AG09309 (cell line): ENCODE data around the gene NOXA1.

Experiments used
- DNase-seq: peaks from one replicate; pipeline ENCODE4 v3.0.0-alpha.2; 2010; ENCODE audit warnings: low read depth
- H3K4me3 ChIP-seq: 2 replicates; pipeline ENCODE4 v1.5.1; 2011; ENCODE audit warnings: mild to moderate bottlenecking, low read depth, low read length, moderate library complexity; ENCODE audit not compliant: control insufficient read depth
- TF ChIP-seq, protein P1 (sequence below): IDR thresholded peaks from 2 replicates; pipeline ENCODE4 v1.5.1; 2011; ENCODE audit warnings: mild to moderate bottlenecking, low read depth, low read length, inconsistent platforms; ENCODE audit not compliant: insufficient read depth, control insufficient read depth; ENCODE audit errors: missing control alignments

NOXA1 gene

DNA sequence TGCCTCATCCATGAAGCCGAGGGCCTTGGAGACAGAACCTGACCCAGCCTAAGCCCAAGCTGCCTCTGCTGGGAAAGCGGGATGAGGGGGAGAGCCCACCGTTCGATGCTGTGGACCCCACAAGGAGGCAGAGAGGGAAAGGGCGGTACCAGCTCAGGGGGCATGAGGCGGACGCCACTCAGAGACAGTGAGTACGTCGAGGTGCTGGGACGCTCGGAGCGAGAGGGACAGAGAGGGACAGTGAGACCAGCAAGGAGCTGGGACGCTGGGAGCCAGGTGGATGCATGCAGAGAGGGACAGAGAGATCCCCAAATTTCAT lies 33.8 kb upstream of the NOXA1 start:
- no peak for DNase-seq
- H3K4me3 ChIP-seq = no peak overlapping the region
- TF ChIP-seq, protein P1, sequence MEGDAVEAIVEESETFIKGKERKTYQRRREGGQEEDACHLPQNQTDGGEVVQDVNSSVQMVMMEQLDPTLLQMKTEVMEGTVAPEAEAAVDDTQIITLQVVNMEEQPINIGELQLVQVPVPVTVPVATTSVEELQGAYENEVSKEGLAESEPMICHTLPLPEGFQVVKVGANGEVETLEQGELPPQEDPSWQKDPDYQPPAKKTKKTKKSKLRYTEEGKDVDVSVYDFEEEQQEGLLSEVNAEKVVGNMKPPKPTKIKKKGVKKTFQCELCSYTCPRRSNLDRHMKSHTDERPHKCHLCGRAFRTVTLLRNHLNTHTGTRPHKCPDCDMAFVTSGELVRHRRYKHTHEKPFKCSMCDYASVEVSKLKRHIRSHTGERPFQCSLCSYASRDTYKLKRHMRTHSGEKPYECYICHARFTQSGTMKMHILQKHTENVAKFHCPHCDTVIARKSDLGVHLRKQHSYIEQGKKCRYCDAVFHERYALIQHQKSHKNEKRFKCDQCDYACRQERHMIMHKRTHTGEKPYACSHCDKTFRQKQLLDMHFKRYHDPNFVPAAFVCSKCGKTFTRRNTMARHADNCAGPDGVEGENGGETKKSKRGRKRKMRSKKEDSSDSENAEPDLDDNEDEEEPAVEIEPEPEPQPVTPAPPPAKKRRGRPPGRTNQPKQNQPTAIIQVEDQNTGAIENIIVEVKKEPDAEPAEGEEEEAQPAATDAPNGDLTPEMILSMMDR = no peak

DNA sequence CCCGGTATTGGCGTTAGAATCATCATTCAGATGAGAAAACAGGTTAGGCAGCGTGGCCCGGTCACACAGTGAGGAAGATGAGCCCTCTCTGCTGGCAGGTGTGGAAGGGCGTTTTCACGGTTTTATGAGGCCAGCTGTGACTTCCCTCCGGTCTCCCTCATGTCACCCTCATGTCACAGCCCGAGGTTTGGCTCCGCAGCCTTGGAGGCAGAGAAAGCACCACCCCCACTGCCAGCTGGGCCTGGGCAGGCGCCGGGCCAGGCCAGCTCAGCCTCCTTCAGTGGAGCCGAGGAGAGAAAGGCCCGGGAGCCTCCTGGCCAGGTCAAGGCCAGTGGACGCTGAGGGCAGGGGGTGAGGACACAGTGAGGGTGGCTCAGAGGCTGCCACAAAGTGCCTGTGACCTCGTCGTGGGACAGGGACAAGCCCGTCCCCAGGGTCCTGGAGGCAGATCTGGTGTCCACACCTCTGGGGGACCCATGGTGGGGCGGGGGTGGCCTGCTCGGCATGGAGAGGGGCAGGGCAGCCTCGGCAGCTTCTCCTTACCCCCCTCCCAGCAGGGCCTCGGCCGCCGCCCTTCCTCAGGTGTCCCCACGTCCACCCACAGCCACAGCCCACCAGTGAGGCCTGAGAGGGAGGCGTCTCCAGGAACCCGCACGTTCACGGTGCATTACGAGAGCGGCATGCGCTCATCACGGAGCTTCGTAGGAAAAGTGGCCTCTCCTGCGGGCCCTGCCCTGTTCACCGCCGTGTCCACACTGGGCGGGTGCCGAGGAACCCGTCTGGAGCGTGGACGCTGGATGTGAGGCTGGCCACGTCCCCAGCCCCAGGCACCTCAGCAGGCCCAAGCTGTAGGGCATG lies 32.4 kb upstream of the NOXA1 start:
- TF ChIP-seq, protein P1 = no peak
- no peak overlapping the region for H3K4me3 ChIP-seq
- no peak for DNase-seq

DNA sequence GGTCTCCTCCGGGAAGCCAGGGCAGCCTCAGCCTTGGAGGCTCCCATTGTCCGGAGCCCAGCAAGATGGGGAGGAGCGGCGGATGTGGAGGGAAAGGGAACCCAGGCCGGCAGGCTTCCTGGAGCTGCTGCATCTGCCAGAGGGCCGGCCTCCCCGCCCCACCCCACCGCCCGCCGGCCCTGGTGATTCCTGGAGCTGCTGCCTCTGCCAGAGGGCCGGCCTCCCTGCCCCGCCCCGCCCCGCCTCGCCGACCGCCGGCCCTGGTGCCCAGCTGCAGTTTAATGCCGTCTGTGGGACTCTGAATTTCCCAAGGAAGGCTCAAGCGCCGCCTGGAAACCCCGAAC lies 31.8 kb upstream of the NOXA1 start:
- TF ChIP-seq, protein P1 = no peak
- no peak overlapping the region for H3K4me3 ChIP-seq
- no peak for DNase-seq

DNA sequence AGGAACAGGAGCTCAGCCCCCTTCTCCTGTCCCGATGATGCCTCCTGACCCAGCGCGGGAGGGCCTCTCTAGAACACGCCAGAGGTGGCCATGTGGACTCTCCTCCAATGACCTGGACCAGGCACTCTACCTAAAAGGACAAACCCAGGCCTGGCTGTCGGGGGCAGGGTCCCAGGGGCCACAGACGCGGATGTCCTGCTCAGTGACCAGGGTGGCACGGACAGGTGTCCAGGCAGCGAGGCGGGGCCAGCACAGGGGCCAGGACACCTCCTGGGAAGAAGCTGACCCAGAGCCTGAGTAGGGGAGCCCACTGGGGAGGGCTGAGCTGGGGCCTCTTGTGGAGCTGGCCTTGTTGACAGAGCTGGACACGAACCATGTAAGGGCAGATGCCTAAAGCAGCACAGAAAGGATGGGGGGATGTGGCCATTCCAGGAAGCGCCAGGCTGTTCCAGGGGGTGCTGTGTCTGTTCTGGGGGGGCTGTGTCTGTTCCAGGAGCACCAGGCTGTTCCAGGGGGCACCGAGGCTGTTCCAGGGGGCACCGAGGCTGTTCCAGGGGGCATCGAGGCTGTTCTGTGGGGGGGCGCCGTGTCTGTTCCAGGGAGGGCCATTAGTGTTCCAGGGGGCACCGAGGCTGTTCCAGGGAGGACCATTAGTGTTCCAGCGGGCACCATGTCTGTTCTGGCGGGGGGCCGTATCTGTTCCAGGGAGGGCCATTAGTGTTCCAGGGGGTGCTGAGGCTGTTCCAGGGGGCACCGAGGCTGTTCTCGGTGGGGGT lies 30.8 kb upstream of the NOXA1 start:
- no peak for DNase-seq
- TF ChIP-seq, protein P1 = no peak
- H3K4me3 ChIP-seq = no peak overlapping the region

DNA sequence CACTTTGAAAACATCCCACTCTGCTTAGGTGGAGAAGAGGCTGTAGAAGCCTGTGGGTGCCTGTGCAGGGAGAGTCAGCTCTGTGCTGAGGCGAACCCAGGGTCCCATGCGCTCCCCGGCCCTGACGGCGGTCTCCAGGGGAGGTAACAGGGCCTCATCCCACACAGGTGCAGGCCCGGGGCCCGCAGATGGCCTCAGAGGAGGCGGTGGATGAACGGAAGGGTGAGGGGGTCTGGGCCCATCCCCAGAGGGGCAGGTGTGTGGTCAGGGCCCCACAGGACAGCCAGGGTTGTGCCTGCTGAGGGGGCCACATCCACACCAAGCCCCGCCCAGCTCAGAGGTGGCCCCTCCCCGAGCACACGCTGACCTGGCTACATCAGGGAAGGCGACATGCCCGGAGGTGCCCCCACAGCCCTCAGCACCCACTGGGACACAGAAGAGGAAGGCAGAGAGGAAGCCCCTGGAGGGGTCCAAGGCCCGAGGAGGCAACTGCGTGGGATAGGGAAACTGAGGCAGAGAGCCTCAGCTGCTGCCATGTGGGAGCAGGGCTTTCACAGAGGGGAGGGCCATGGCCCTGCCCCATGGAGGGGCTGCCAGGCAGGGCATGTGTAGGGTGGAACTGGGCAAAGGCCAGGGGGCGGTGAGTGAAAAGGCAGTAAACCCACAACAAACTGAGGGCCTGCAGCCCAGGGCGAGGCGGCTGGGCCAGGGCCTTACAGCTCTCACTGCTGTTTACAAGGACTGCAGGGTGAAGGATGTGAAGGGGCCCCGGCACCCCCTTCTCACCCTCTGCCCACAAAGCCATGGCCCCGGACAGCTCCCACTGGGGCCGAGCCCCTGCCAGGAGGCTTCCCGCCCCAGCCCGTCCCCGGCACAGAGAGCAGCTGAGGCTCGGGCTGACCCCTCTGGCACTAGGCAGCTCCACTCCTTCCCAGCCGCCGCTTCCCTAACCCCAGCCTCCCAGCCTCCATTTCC lies 29.7 kb upstream of the NOXA1 start:
- DNase-seq = no peak
- TF ChIP-seq, protein P1 = no peak
- H3K4me3 ChIP-seq = no peak overlapping the region
